Fibroblast of lung (primary cell): ENCODE results near the gene DDAH1. TPM values are rescaled to one million over a fixed set of nuclear protein-coding genes. Genes with fewer than 3 reads are reported as not detected.

ENCODE experiments used
- DNase-seq, 2 donors: peaks; one replicate each; pipeline versions ENCODE4 v3.0.0 to v3.0.0-alpha.2; 2010; ENCODE audit warnings: low read depth in 2 of 2
- H2AFZ ChIP-seq: 2 replicates; pipeline ENCODE4 v1.5.1; 2012; ENCODE audit warnings: low read length, control low read depth, inconsistent platforms
- H3K27ac ChIP-seq: 2 replicates; pipeline ENCODE4 v1.5.1; 2011; ENCODE audit warnings: low read length, control low read depth; ENCODE audit not compliant: insufficient read depth
- H3K27me3 ChIP-seq: 2 replicates; pipeline ENCODE4 v1.5.1; 2011; ENCODE audit warnings: mild to moderate bottlenecking, low read length; ENCODE audit not compliant: control insufficient read depth, insufficient read depth
- H3K36me3 ChIP-seq: 2 replicates; pipeline ENCODE4 v1.5.1; 2011; ENCODE audit warnings: low read length; ENCODE audit not compliant: control insufficient read depth, insufficient read depth
- H3K4me1 ChIP-seq: 2 replicates; pipeline ENCODE4 v1.5.1; 2011; ENCODE audit warnings: low read length; ENCODE audit not compliant: control insufficient read depth, insufficient read depth; ENCODE audit errors: extremely low read depth
- H3K4me2 ChIP-seq: 2 replicates; pipeline ENCODE4 v1.5.1; 2011; ENCODE audit warnings: low read length, control low read depth; ENCODE audit not compliant: insufficient read depth; ENCODE audit errors: extremely low read depth
- H3K4me3 ChIP-seq, 4 experiments: fragments of 200-600 bp in 1 of 4; sonication (generic) in 1 of 4; replicated peaks in 1 of 4; 2 replicates each; pipeline ENCODE4 v1.5.1; 2011 to 2016; ENCODE audit warnings: low read length in 4 of 4, low read depth in 3 of 4, mild to moderate bottlenecking in 3 of 4, control low read depth in 2 of 4, inconsistent platforms in 1 of 4, mixed read lengths in 1 of 4; ENCODE audit not compliant: insufficient read depth in 1 of 4; ENCODE audit errors: control extremely low read depth in 1 of 4
- H3K79me2 ChIP-seq: 2 replicates; pipeline ENCODE4 v1.5.1; 2012; ENCODE audit warnings: mild to moderate bottlenecking, low read length, inconsistent platforms; ENCODE audit not compliant: control insufficient read depth, insufficient read depth
- H3K9ac ChIP-seq: 2 replicates; pipeline ENCODE4 v1.5.1; 2011; ENCODE audit warnings: mild to moderate bottlenecking, low read length, control low read depth; ENCODE audit not compliant: insufficient read depth
- H3K9me3 ChIP-seq: 2 replicates; pipeline ENCODE4 v1.5.1; 2012; ENCODE audit warnings: low read depth, low read length; ENCODE audit not compliant: control insufficient read depth, insufficient read depth
- H4K20me1 ChIP-seq: 2 replicates; pipeline ENCODE4 v1.5.1; 2011; ENCODE audit warnings: low read length; ENCODE audit not compliant: control insufficient read depth, insufficient read depth; ENCODE audit errors: extremely low read depth
- EZH2 ChIP-seq: IDR thresholded peaks from 2 replicates; pipeline ENCODE4 v1.5.1; 2012; ENCODE audit warnings: low read length, control low read depth, mild to moderate bottlenecking; ENCODE audit errors: missing control alignments
- polyA plus RNA-seq, 2 donors: library from polyadenylated mRNA; depleted of rRNA in 1 of 2; stranded (reverse) in 1 of 2; unstranded in 1 of 2; fragments of >200 nt; gene quantifications; 2 replicates each; pipeline ENCODE4 v1.2.1, GENCODE V29; 2011 to 2012; ENCODE audit warnings: missing spikeins in 1 of 2
- total RNA-seq: library from RNA; depleted of rRNA; stranded (reverse); fragments of >200 nt; gene quantifications from 2 replicates; pipeline ENCODE4 v1.2.1, GENCODE V29; 2014
- TF ChIP-seq, protein P1 (sequence below), 2 donors: IDR thresholded peaks in 1 of 2; conservative IDR thresholded peaks in 1 of 2; 1 replicate in 1 of 2; 2 replicates in 1 of 2; pipeline ENCODE4 v1.5.1; 2011 to 2012; ENCODE audit warnings: low read length in 2 of 2, control low read depth in 1 of 2, inconsistent platforms in 1 of 2, low read depth in 1 of 2, mild to moderate bottlenecking in 1 of 2

Gene DDAH1
- total and polyA plus RNA-seq, 2 donors (not counting 1 experiment from before 2014, with no cell fraction given) = 50.0 to 218 TPM

DNA sequence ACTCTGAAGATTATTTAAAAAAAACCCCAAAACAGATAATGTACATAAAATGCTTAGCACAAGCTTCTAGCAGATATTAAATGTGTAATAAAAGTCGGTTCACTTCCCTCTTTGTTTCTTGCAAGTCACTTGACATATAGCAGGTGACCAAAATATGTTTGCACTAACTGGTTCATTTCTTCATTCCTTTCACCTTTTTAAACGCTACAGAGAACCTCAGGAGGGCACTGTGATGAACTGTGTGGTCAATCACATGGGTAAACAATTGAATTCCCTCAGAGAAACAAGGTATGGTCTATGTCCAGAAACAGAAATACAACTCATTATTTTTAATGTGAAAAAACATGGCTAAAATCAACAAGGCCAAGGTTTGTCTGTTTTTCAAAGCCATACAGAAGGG lies 137.2 kb downstream of the DDAH1 start:
- Histone ChIP-seq H3K27ac (peak overlapping the region; percentile 99), H2AFZ (no peak overlapping the region), H3K9ac (no peak overlapping the region), H3K4me3 (no peak overlapping the region), H3K27me3 (no peaks in the 10 kb centered on the region), H3K36me3 (no peaks in the 10 kb centered on the region), H4K20me1 (no peaks in the 10 kb centered on the region), H3K79me2 (peaks cover 20% of the 10 kb centered on the region), H3K4me2 (no peak overlapping the region), H3K4me1 (peaks cover 31% of the 10 kb centered on the region), H3K9me3 (no peaks in the 10 kb centered on the region)
- TF ChIP-seq EZH2 = no peak
- TF ChIP-seq, protein P1, sequence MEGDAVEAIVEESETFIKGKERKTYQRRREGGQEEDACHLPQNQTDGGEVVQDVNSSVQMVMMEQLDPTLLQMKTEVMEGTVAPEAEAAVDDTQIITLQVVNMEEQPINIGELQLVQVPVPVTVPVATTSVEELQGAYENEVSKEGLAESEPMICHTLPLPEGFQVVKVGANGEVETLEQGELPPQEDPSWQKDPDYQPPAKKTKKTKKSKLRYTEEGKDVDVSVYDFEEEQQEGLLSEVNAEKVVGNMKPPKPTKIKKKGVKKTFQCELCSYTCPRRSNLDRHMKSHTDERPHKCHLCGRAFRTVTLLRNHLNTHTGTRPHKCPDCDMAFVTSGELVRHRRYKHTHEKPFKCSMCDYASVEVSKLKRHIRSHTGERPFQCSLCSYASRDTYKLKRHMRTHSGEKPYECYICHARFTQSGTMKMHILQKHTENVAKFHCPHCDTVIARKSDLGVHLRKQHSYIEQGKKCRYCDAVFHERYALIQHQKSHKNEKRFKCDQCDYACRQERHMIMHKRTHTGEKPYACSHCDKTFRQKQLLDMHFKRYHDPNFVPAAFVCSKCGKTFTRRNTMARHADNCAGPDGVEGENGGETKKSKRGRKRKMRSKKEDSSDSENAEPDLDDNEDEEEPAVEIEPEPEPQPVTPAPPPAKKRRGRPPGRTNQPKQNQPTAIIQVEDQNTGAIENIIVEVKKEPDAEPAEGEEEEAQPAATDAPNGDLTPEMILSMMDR (conservative IDR thresholded peaks at IDR 0.05 in 1 of 2, IDR thresholded peaks at IDR 0.05 in 1 of 2; ENCODE audit: low read depth in 1 of 2, low read length in 2 of 2) = no peak
- no peak for DNase-seq

DNA sequence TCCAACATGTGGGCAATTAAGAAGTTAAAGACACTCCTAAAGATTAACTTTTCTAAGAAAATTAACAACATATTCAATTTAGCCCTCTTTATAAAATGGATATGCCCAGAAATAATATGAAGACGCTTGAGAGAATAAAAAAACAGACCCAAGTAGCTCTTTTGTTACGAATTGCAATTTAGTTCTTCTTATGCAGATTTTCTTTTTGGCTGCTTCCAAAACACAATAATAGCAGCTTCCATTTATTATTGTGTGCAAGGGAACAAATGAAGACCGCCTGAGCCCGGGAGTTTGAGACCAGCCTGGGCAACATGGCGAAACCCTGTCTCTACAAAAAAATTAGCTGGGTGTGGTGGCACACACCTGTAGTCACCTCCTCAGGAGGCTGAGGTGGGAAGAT lies 138.1 kb downstream of the DDAH1 start:
- DNase-seq = no peak
- Histone ChIP-seq H3K9me3 (no peaks in the 10 kb centered on the region), H3K4me1 (peaks cover 32% of the 10 kb centered on the region), H3K9ac (no peak overlapping the region), H3K79me2 (peaks cover 11% of the 10 kb centered on the region), H2AFZ (no peak overlapping the region), H4K20me1 (no peaks in the 10 kb centered on the region), H3K4me2 (no peak overlapping the region), H3K36me3 (no peaks in the 10 kb centered on the region), H3K27me3 (no peaks in the 10 kb centered on the region), H3K4me3 (no peak overlapping the region), H3K27ac (no peak overlapping the region)
- TF ChIP-seq EZH2 = no peak
- TF ChIP-seq, protein P1 (conservative IDR thresholded peaks at IDR 0.05 in 1 of 2, IDR thresholded peaks at IDR 0.05 in 1 of 2; ENCODE audit: low read depth in 1 of 2, low read length in 2 of 2) = no peak

DNA sequence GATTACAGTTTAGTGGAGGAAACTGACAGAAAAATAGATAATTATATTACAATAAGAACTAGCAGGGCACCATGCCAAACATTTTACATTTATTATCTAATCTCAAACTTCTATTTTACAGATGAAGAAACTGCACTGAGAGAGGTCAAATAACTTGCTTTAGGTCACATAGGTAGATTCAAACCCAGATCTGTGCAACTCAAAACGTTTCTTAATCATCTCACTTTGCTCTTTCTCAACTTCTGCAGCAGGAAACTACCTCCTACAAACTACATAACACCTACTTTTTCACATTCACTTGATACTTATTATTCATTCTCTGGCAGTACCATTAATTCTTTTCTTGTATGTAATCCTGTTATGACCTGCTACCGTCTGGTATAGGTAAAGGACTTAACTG lies 138.6 kb downstream of the DDAH1 start:
- H3K4me1 ChIP-seq = peaks cover 28% of the 10 kb centered on the region
- H3K79me2 ChIP-seq = peaks cover 9% of the 10 kb centered on the region
- H2AFZ ChIP-seq = no peak overlapping the region
- H3K9me3 ChIP-seq = no peaks in the 10 kb centered on the region
- H3K4me2 ChIP-seq = no peak overlapping the region
- no peaks in the 10 kb centered on the region for H3K27me3 ChIP-seq
- no peak overlapping the region for H3K27ac ChIP-seq
- H3K4me3 ChIP-seq = no peak overlapping the region
- no peak for DNase-seq
- no peaks in the 10 kb centered on the region for H4K20me1 ChIP-seq
- no peak overlapping the region for H3K9ac ChIP-seq
- no peaks in the 10 kb centered on the region for H3K36me3 ChIP-seq
- TF ChIP-seq, protein P1 (conservative IDR thresholded peaks at IDR 0.05 in 1 of 2, IDR thresholded peaks at IDR 0.05 in 1 of 2; ENCODE audit: low read depth in 1 of 2, low read length in 2 of 2) = no peak
- TF ChIP-seq EZH2 = no peak
